K562 (cell line): ENCODE results near the gene FRMD5. TPM values are rescaled to one million over a fixed set of nuclear protein-coding genes. Genes with fewer than 3 reads are reported as not detected.

Source experiments
- ATAC-seq: fragments of 200-7000 bp; cut with Tn5 transposase; 3 replicates; pipeline ENCODE4 v1.9.1; 2020; ENCODE audit warnings: moderate library complexity
- BruUV-seq: library from RNA; stranded (reverse); fragments of 400-500 nt; replicated peaks from 2 replicates; lab custom pipeline; 2021; lab: Mats Ljungman, UMichigan
- CTCF ChIA-PET: fragments of 300-600 bp; formaldehyde crosslinking; extraction: SDS; loops from one replicate; lab custom pipeline; 2021; ENCODE audit warnings: low intra/inter-chr PET ratio; lab: Yijun Ruan, JAX
- POLR2A ChIA-PET: fragments of 300-600, 350-650 bp; sonication (Branson Sonifier 250); formaldehyde crosslinking; extraction: SDS; loops from one replicate; lab custom pipeline; 2021; ENCODE audit warnings: antibody characterized with exemption, inconsistent platforms; lab: Yijun Ruan, JAX
- DNase-seq, 4 experiments: peaks; one replicate each; pipeline versions ENCODE4 v3.0.0 to v3.0.0-alpha.2; 2011 to 2018; ENCODE audit warnings: low spot score in 3 of 4, mixed read lengths in 3 of 4; ENCODE audit errors: extremely low read depth in 1 of 4
- FAIRE-seq: peaks from 2 replicates; lab custom pipeline; 2011; peaks lifted over from hg19 to GRCh38; lab: Jason Lieb, UNC
- H2AFZ ChIP-seq: 2 replicates; pipeline ENCODE4 v1.6.0; 2011; ENCODE audit warnings: low read depth, low read length, control low read depth, inconsistent platforms
- H3K27ac ChIP-seq: fragments of 200-600 bp; 3 replicates; pipeline ENCODE4 v1.8.0; 2011; ENCODE audit warnings: low read depth, mild to moderate bottlenecking, control low read depth, inconsistent platforms, low read length, moderate library complexity, mixed read lengths; ENCODE audit errors: extremely low read depth
- H3K27me3 ChIP-seq, 2 experiments: fragments of 300-600 bp in 1 of 2; 2 replicates in 1 of 2; 3 replicates in 1 of 2; pipeline versions ENCODE4 v1.6.0 to v1.8.0; 2011; ENCODE audit warnings: inconsistent platforms in 2 of 2, low read length in 2 of 2, mild to moderate bottlenecking in 1 of 2, mixed read lengths in 1 of 2, moderate library complexity in 1 of 2; ENCODE audit not compliant: control insufficient read depth in 2 of 2, insufficient read depth in 2 of 2
- H3K36me3 ChIP-seq: fragments of 300-600 bp; 3 replicates; pipeline ENCODE4 v1.8.0; 2011; ENCODE audit warnings: mild to moderate bottlenecking, low read length, inconsistent platforms; ENCODE audit not compliant: control insufficient read depth, insufficient read depth
- H3K4me1 ChIP-seq, 2 experiments: fragments of 200-600 bp in 1 of 2; replicated peaks in 1 of 2; 2 replicates in 1 of 2; 3 replicates in 1 of 2; pipeline versions ENCODE4 v1.5.1 to v1.8.0; 2011; ENCODE audit warnings: inconsistent platforms in 2 of 2, low read length in 2 of 2, mild to moderate bottlenecking in 1 of 2, mixed read lengths in 1 of 2, moderate library complexity in 1 of 2; ENCODE audit not compliant: control insufficient read depth in 2 of 2, insufficient read depth in 2 of 2
- H3K4me2 ChIP-seq: 2 replicates; pipeline ENCODE4 v1.6.1; 2011; ENCODE audit warnings: low read length, control low read depth, inconsistent platforms, mixed read lengths; ENCODE audit not compliant: insufficient read depth
- H3K4me3 ChIP-seq: fragments of 200-600 bp; sonication (generic), shearing (Covaris generic); 2 replicates; pipeline ENCODE4 v1.5.1; 2016; ENCODE audit warnings: control low read depth, inconsistent platforms
- H3K79me2 ChIP-seq: fragments of 200-600 bp; 3 replicates; pipeline ENCODE4 v1.8.0; 2011; ENCODE audit warnings: low read length, inconsistent platforms; ENCODE audit not compliant: control insufficient read depth, insufficient read depth
- H3K9ac ChIP-seq, 2 experiments: 2 replicates each; pipeline versions ENCODE4 v1.6.0 to v1.6.1; 2011; ENCODE audit warnings: low read depth in 2 of 2, low read length in 2 of 2, control low read depth in 1 of 2, inconsistent platforms in 1 of 2, mild to moderate bottlenecking in 1 of 2, mixed read lengths in 1 of 2; ENCODE audit not compliant: insufficient read depth in 1 of 2
- H3K9me1 ChIP-seq: one replicate; pipeline ENCODE4 v1.6.0; 2011; ENCODE audit warnings: inconsistent platforms, mild to moderate bottlenecking, low read length, moderate library complexity; ENCODE audit not compliant: control insufficient read depth, insufficient read depth
- H3K9me3 ChIP-seq: replicated peaks from 2 replicates; pipeline ENCODE4 v1.5.1; 2011; ENCODE audit warnings: low read depth, low read length, inconsistent platforms; ENCODE audit not compliant: control insufficient read depth, insufficient read depth
- H4K20me1 ChIP-seq: replicated peaks from 2 replicates; pipeline ENCODE4 v1.6.1; 2011; ENCODE audit warnings: low read length, inconsistent platforms, mixed read lengths; ENCODE audit not compliant: control insufficient read depth, insufficient read depth
- BRF1 ChIP-seq: IDR thresholded peaks from 3 replicates; pipeline ENCODE4 v1.6.1; 2011; ENCODE audit warnings: borderline replicate concordance, mild to moderate bottlenecking; ENCODE audit not compliant: insufficient read length; ENCODE audit errors: extremely low read depth
- HDAC8 ChIP-seq: fragments of 450-650 bp; IDR thresholded peaks from 2 replicates; pipeline ENCODE4 v1.6.1; 2016; ENCODE audit warnings: mild to moderate bottlenecking, missing genetic modification characterization, moderate library complexity, missing compliant biosample characterization
- HIVEP1 ChIP-seq: fragments of 250-450 bp; sonication (Bioruptor Pico); IDR thresholded peaks from 2 replicates; pipeline ENCODE4 v1.4.0; 2020; ENCODE audit warnings: mild to moderate bottlenecking
- MBD2 ChIP-seq: sonication (generic); IDR thresholded peaks from 2 replicates; pipeline ENCODE4 v1.6.1; 2016; ENCODE audit warnings: low read depth, borderline replicate concordance
- MEF2A ChIP-seq: IDR thresholded peaks from 2 replicates; pipeline ENCODE4 v1.6.1; 2011; ENCODE audit warnings: low read depth, mild to moderate bottlenecking, low read length, moderate library complexity; ENCODE audit not compliant: control insufficient read depth
- PBX2 ChIP-seq, 2 experiments: IDR thresholded peaks in 1 of 2; conservative IDR thresholded peaks in 1 of 2; 2 replicates each; pipeline ENCODE4 v1.6.1; 2016; ENCODE audit warnings: low read depth in 2 of 2, mild to moderate bottlenecking in 1 of 2, missing compliant biosample characterization in 1 of 2, missing genetic modification characterization in 1 of 2, moderate library complexity in 1 of 2
- YY1 ChIP-seq, 3 experiments: IDR thresholded peaks; 2 replicates each; pipeline ENCODE4 v1.6.1; 2011; ENCODE audit warnings: low read length in 2 of 3, mild to moderate bottlenecking in 2 of 3, moderate library complexity in 2 of 3, borderline replicate concordance in 1 of 3, control low read depth in 1 of 3, low read depth in 1 of 3; ENCODE audit not compliant: insufficient read depth in 3 of 3, insufficient replicate concordance in 2 of 3, control insufficient read depth in 1 of 3, insufficient read length in 1 of 3; ENCODE audit errors: extremely low read depth in 1 of 3
- ZNF224 ChIP-seq: sonication (generic); formaldehyde crosslinking; IDR thresholded peaks from 2 replicates; pipeline ENCODE4 v1.8.0; 2022; ENCODE audit warnings: mild to moderate bottlenecking, missing genetic modification reagents
- in situ Hi-C: fragments of 300-500 bp; cut with MboI; formaldehyde crosslinking; loops from 4 replicates; pipeline ENCODE4 v1.15.0; 2018; ENCODE audit warnings: inconsistent platforms, mixed read lengths
- intact Hi-C: fragments of 100-400 bp; cut with micrococcal nuclease; formaldehyde crosslinking; loops from 2 replicates; pipeline ENCODE4 v1.14.2; 2022
- polyA plus RNA-seq, 8 experiments: library from polyadenylated mRNA; depleted of rRNA in 4 of 8; stranded (reverse) in 5 of 8; unstranded in 3 of 8; fragments of >200 nt; fragmentation: Nextera tagmentation in 2 of 8; fragmentation: Illumina TruSeq in 1 of 8; extraction: Ambion mirVana in 2 of 8; extraction: Trizol in 1 of 8; gene quantifications; 2 replicates each; pipeline versions ENCODE4 v1.2.1 to v1.2.3, GENCODE V29; 2011 to 2014; ENCODE audit warnings: inconsistent platforms in 1 of 8, missing spikeins in 1 of 8
- total RNA-seq, 7 experiments: library from RNA; depleted of rRNA in 6 of 7; stranded (reverse); fragments of >200 nt in 6 of 7; fragmentation: Illumina TruSeq in 2 of 7; extraction: Trizol in 2 of 7; gene quantifications; 2 replicates each; pipeline versions ENCODE4 v1.2.1 to v1.2.3, GENCODE V29; 2011 to 2021; ENCODE audit warnings: low replicate concordance in 1 of 7
- TF ChIP-seq, protein P1 (sequence below): fragments of 450-650 bp; formaldehyde crosslinking; IDR thresholded peaks from 2 replicates; pipeline ENCODE4 v1.4.0; 2022; ENCODE audit warnings: mild to moderate bottlenecking, moderate library complexity
- TF ChIP-seq, protein P2 (sequence below): sonication (generic); formaldehyde crosslinking; IDR thresholded peaks from 2 replicates; pipeline ENCODE4 v1.8.1; 2022; ENCODE audit warnings: missing genetic modification reagents

Gene FRMD5
- total and polyA plus RNA-seq, 9 of the 15 experiments (the other 6 are each of a cell fraction or from before 2014, with no cell fraction given), result 0.13 to 0.38 TPM; not detected in 7

- TF ChIP-seq PBX2 (CRISPR knock-in tag; IDR thresholded peaks at IDR 0.05; ENCODE audit: low read depth) (no peak), PBX2 (tag; conservative IDR thresholded peaks at IDR 0.05; ENCODE audit: low read depth) (no peak), ZNF224 (CRISPR knock-in tag) (no peak), YY1 (IDR thresholded peaks at IDR 0.05; ENCODE audit: borderline replicate concordance in 1 of 3, control insufficient read depth in 1 of 3, extremely low read depth in 1 of 3, insufficient read depth in 3 of 3, insufficient read length in 1 of 3, insufficient replicate concordance in 2 of 3, low read depth in 1 of 3, low read length in 2 of 3) (no peak)
- TF ChIP-seq, all 486 proteins: peak for 0
These were observed 35.6 kb downstream of the FRMD5 start (continued) for GRCh38 chr15:44159492-44159891.

GRCh38 chr15:44158111-44158510 is 37.0 kb downstream of the FRMD5 start:
- in situ Hi-C loops, result no loop called here
- H3K9ac ChIP-seq, result no peak overlapping the region
- POLR2A ChIA-PET, result interaction anchor here (0.7 kb wide), 1 partner anchor 20 kb away, joined by 3 read pairs; no protein-coding TSS in a partner anchor
- TF ChIP-seq MEF2A, result no peak
- TF ChIP-seq HDAC8 (tag), result no peak
- TF ChIP-seq, protein P1, sequence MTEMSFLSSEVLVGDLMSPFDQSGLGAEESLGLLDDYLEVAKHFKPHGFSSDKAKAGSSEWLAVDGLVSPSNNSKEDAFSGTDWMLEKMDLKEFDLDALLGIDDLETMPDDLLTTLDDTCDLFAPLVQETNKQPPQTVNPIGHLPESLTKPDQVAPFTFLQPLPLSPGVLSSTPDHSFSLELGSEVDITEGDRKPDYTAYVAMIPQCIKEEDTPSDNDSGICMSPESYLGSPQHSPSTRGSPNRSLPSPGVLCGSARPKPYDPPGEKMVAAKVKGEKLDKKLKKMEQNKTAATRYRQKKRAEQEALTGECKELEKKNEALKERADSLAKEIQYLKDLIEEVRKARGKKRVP (CRISPR knock-in tag), result no peak
- TF ChIP-seq BRF1, result no peak
- TF ChIP-seq, protein P2, sequence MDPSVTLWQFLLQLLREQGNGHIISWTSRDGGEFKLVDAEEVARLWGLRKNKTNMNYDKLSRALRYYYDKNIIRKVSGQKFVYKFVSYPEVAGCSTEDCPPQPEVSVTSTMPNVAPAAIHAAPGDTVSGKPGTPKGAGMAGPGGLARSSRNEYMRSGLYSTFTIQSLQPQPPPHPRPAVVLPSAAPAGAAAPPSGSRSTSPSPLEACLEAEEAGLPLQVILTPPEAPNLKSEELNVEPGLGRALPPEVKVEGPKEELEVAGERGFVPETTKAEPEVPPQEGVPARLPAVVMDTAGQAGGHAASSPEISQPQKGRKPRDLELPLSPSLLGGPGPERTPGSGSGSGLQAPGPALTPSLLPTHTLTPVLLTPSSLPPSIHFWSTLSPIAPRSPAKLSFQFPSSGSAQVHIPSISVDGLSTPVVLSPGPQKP (CRISPR knock-in tag), result no peak
- no peak for TF ChIP-seq HIVEP1 (CRISPR knock-in tag)
- TF ChIP-seq MBD2, result no peak

More at GRCh38 chr15:44158111-44158510, 37.0 kb downstream of the FRMD5 start:
- H3K9me3 ChIP-seq, result no peaks in the 10 kb centered on the region
- H3K27ac ChIP-seq, result no peak overlapping the region
- DNase-seq (no peak), FAIRE-seq (no peak), ATAC-seq (no peak)
- no peak overlapping the region for H3K4me3 ChIP-seq
- H3K79me2 ChIP-seq, result no peaks in the 10 kb centered on the region
- no peak overlapping the region for H2AFZ ChIP-seq
- no peaks in the 10 kb centered on the region for H3K36me3 ChIP-seq
- no peaks in the 10 kb centered on the region for H3K9me1 ChIP-seq
- intact Hi-C loops, result no loop called here
- CTCF ChIA-PET, result no interaction called here
- no peaks in the 10 kb centered on the region for H4K20me1 ChIP-seq
- no TSS peak for BruUV-seq
- H3K4me2 ChIP-seq, result no peak overlapping the region
- peaks cover 0 to 10% of the 10 kb centered on the region in 2 experiments; a peak in 2 of 5 replicates for H3K27me3 ChIP-seq
- H3K4me1 ChIP-seq, result no peaks in the 10 kb centered on the region
